WTC11 (cell line): Measurements from ENCODE around the gene SRPK3. TPM values are rescaled to one million over a fixed set of nuclear protein-coding genes. Genes with fewer than 3 reads are reported as not detected.

Source experiments
- ATAC-seq: fragments of 200-7000 bp; cut with Tn5 transposase; 2 replicates; pipeline ENCODE4 v1.10.0; 2021; ENCODE audit warnings: mild to moderate bottlenecking, moderate library complexity
- CTCF ChIA-PET: fragments of 300-600 bp; sonication (Branson Sonifier 250); formaldehyde crosslinking; loops from one replicate; lab custom pipeline; 2021; ENCODE audit warnings: antibody characterized with exemption; lab: Charles Lee
- POLR2A ChIA-PET: fragments of 350-600 bp; sonication (Branson Sonifier 250); formaldehyde crosslinking; loops from one replicate; lab custom pipeline; 2021; ENCODE audit warnings: antibody characterized with exemption; lab: Charles Lee
- DNase-seq: peaks from one replicate; pipeline ENCODE4 v3.0.0; 2021; ENCODE audit warnings: low spot score
- H3K27ac Mint-ChIP-seq: 2 replicates; pipeline ENCODE4 v1.8.0; 2021; ENCODE audit warnings: mixed read lengths
- H3K27me3 Mint-ChIP-seq: 2 replicates; pipeline ENCODE4 v1.8.0; 2021; ENCODE audit warnings: low read depth, mild to moderate bottlenecking, moderate library complexity, mixed read lengths
- H3K36me3 Mint-ChIP-seq: 2 replicates; pipeline ENCODE4 v1.8.0; 2021; ENCODE audit warnings: mixed read lengths
- H3K4me1 Mint-ChIP-seq: 2 replicates; pipeline ENCODE4 v1.8.0; 2022; ENCODE audit warnings: mixed read lengths
- H3K4me3 Mint-ChIP-seq: 2 replicates; pipeline ENCODE4 v1.8.0; 2021; ENCODE audit warnings: mild to moderate bottlenecking, moderate library complexity, mixed read lengths
- H3K9me3 Mint-ChIP-seq: 2 replicates; pipeline ENCODE4 v1.8.0; 2021; ENCODE audit warnings: mixed read lengths
- ATF1 ChIP-seq: sonication (generic); formaldehyde crosslinking; IDR thresholded peaks from 2 replicates; pipeline ENCODE4 v1.8.1; 2023; ENCODE audit warnings: mild to moderate bottlenecking, moderate library complexity, missing genetic modification reagents
- CDX4 ChIP-seq: fragments of 250-450 bp; sonication (Bioruptor Pico); IDR thresholded peaks from 2 replicates; pipeline ENCODE4 v1.9.0; 2021; ENCODE audit warnings: moderate library complexity, mild to moderate bottlenecking, inconsistent platforms, borderline replicate concordance
- E2F5 ChIP-seq: sonication (generic); formaldehyde crosslinking; IDR thresholded peaks from 2 replicates; pipeline ENCODE4 v1.8.1; 2022; ENCODE audit warnings: mild to moderate bottlenecking, moderate library complexity, missing genetic modification reagents
- ERG ChIP-seq: fragments of 250-450 bp; sonication (Bioruptor Pico); IDR thresholded peaks from 2 replicates; pipeline ENCODE4 v1.8.0; 2021; ENCODE audit warnings: mild to moderate bottlenecking
- ETV6 ChIP-seq: sonication (generic); formaldehyde crosslinking; IDR thresholded peaks from 2 replicates; pipeline ENCODE4 v1.8.1; 2022; ENCODE audit warnings: mild to moderate bottlenecking, missing genetic modification reagents
- GRHL2 ChIP-seq: fragments of 250-450 bp; sonication (Bioruptor Pico); IDR thresholded peaks from 2 replicates; pipeline ENCODE4 v1.8.0; 2022; ENCODE audit warnings: mild to moderate bottlenecking, moderate library complexity; ENCODE audit not compliant: insufficient replicate concordance, severe bottlenecking
- JUN ChIP-seq: sonication (generic); formaldehyde crosslinking; IDR thresholded peaks from 2 replicates; pipeline ENCODE4 v1.8.0; 2023; ENCODE audit warnings: mild to moderate bottlenecking, missing genetic modification reagents
- KAT7 ChIP-seq: sonication (generic); formaldehyde crosslinking; IDR thresholded peaks from 2 replicates; pipeline ENCODE4 v1.8.1; 2023; ENCODE audit warnings: missing genetic modification reagents, mild to moderate bottlenecking, borderline replicate concordance
- OVOL2 ChIP-seq: fragments of 250-450 bp; sonication (Bioruptor Pico); IDR thresholded peaks from 2 replicates; pipeline ENCODE4 v1.9.0; 2021; ENCODE audit warnings: mild to moderate bottlenecking, borderline replicate concordance
- PRDM15 ChIP-seq: sonication (generic); formaldehyde crosslinking; IDR thresholded peaks from 2 replicates; pipeline ENCODE4 v1.8.0; 2022; ENCODE audit warnings: missing genetic modification reagents
- RELA ChIP-seq: sonication (generic); formaldehyde crosslinking; IDR thresholded peaks from 2 replicates; pipeline ENCODE4 v1.8.1; 2022; ENCODE audit warnings: missing genetic modification reagents, mild to moderate bottlenecking, borderline replicate concordance
- SOX15 ChIP-seq: fragments of 250-450 bp; sonication (Bioruptor Pico); IDR thresholded peaks from 2 replicates; pipeline ENCODE4 v1.9.0; 2021; ENCODE audit warnings: mild to moderate bottlenecking
- SP1 ChIP-seq: sonication (generic); formaldehyde crosslinking; conservative IDR thresholded peaks from 2 replicates; pipeline ENCODE4 v1.8.1; 2022; ENCODE audit warnings: missing genetic modification reagents
- STAT6 ChIP-seq: sonication (generic); formaldehyde crosslinking; conservative IDR thresholded peaks from 2 replicates; pipeline ENCODE4 v1.8.1; 2023; ENCODE audit warnings: mild to moderate bottlenecking, low read depth, missing genetic modification reagents, moderate library complexity
- TP53 ChIP-seq: sonication (generic); formaldehyde crosslinking; IDR thresholded peaks from 2 replicates; pipeline ENCODE4 v1.8.1; 2023; ENCODE audit warnings: mild to moderate bottlenecking, missing genetic modification reagents
- ZNF263 ChIP-seq: sonication (generic); formaldehyde crosslinking; IDR thresholded peaks from 2 replicates; pipeline ENCODE4 v1.8.1; 2022; ENCODE audit warnings: low read depth, mild to moderate bottlenecking, moderate library complexity, missing genetic modification reagents
- ZNF317 ChIP-seq: sonication (generic); formaldehyde crosslinking; IDR thresholded peaks from 2 replicates; pipeline ENCODE4 v1.8.1; 2023; ENCODE audit warnings: low read depth, mild to moderate bottlenecking, moderate library complexity, missing genetic modification reagents, borderline replicate concordance
- ZNF416 ChIP-seq: fragments of 250-450 bp; sonication (Bioruptor Pico); IDR thresholded peaks from 2 replicates; pipeline ENCODE4 v1.9.0; 2021; ENCODE audit warnings: mild to moderate bottlenecking, inconsistent platforms
- ZNF512 ChIP-seq: sonication (generic); formaldehyde crosslinking; IDR thresholded peaks from 2 replicates; pipeline ENCODE4 v1.8.1; 2022; ENCODE audit warnings: missing genetic modification reagents, borderline replicate concordance
- ZSCAN18 ChIP-seq: fragments of 250-450 bp; sonication (Bioruptor Pico); IDR thresholded peaks from 2 replicates; pipeline ENCODE4 v2.1.2; 2022; ENCODE audit warnings: mild to moderate bottlenecking, moderate library complexity
- total RNA-seq: library from RNA; stranded (reverse); gene quantifications from 3 replicates; pipeline ENCODE4 v1.2.3, GENCODE V29; 2021

The SRPK3 gene
- total RNA-seq, 1 experiment from 2014 or later = not detected

GRCh38 chrX:153731117-153731844, 49.6 kb upstream of the SRPK3 start:
- H3K4me3 Mint-ChIP-seq = no peak overlapping the region
- DNase-seq = no peak
- H3K36me3 Mint-ChIP-seq = peaks cover 11% of the 10 kb centered on the region
- peaks cover 13% of the 10 kb centered on the region for H3K9me3 Mint-ChIP-seq
- CTCF ChIA-PET = no interaction called here
- no peak for ATAC-seq
- no peaks in the 10 kb centered on the region; the same call in 1 of the 2 replicates for H3K27me3 Mint-ChIP-seq
- no peak overlapping the region for H3K27ac Mint-ChIP-seq
- H3K4me1 Mint-ChIP-seq = peaks cover 18% of the 10 kb centered on the region
- POLR2A ChIA-PET = no interaction called here
- TF ChIP-seq ZNF416 (no peak), E2F5 (no peak), RELA (CRISPR knock-in tag) (no peak), SOX15 (no peak), OVOL2 (CRISPR knock-in tag) (no peak), PRDM15 (CRISPR knock-in tag) (no peak), ATF1 (CRISPR knock-in tag) (no peak), ERG (CRISPR knock-in tag) (no peak), ZNF263 (CRISPR knock-in tag) (no peak), GRHL2 (CRISPR knock-in tag) (no peak), ZNF317 (CRISPR knock-in tag) (no peak), ETV6 (CRISPR knock-in tag) (no peak)

- peaks cover 17% of the 10 kb centered on the region for H3K4me1 Mint-ChIP-seq
- DNase-seq (no peak), ATAC-seq (no peak)
- no peaks in the 10 kb centered on the region; the same call in 1 of the 2 replicates for H3K27me3 Mint-ChIP-seq
- peaks cover 13% of the 10 kb centered on the region for H3K9me3 Mint-ChIP-seq
- ChIA-PET CTCF (no interaction called here), POLR2A (no interaction called here)
- no peak overlapping the region for H3K27ac Mint-ChIP-seq
- no peak overlapping the region for H3K4me3 Mint-ChIP-seq
- H3K36me3 Mint-ChIP-seq = peaks cover 11% of the 10 kb centered on the region
- TF ChIP-seq JUN (CRISPR knock-in tag) (no peak), TP53 (no peak), STAT6 (CRISPR knock-in tag) (no peak), SP1 (CRISPR knock-in tag) (no peak), KAT7 (CRISPR knock-in tag) (no peak), ERG (CRISPR knock-in tag) (no peak), ZSCAN18 (CRISPR knock-in tag) (no peak), ZNF512 (CRISPR knock-in tag) (no peak), CDX4 (no peak)
These were observed 49.0 kb upstream of the SRPK3 start for GRCh38 chrX:153731845-153732215.
